GM12872 (cell line): Measurements from ENCODE around the gene KCNT1.

ENCODE experiments used
- TF ChIP-seq, protein P1 (sequence below): IDR thresholded peaks from 3 replicates; pipeline ENCODE4 v1.5.1; 2011; ENCODE audit warnings: low read depth, mild to moderate bottlenecking, low read length, moderate library complexity; ENCODE audit not compliant: insufficient read depth

Gene KCNT1

DNA sequence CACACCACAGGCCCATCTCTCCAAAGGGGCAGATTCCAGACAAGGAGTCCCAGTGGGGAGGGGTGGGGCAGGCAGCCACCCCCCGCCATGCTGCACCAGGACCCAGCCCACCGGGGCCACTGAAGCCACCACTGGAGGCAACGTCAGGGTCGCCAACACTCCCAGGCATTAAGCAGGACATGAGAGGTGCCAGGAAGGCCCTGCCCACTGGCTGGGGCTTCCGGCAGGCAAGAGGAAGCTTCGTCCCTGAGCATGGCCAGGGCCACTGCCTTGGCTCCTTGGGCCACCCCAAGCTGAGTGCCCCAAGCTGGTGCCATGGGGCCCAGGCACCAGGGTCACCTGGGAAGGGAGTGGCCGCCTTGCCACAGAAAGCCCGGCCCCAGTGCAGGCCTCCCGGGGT lies 17.5 kb downstream of the KCNT1 start:
- TF ChIP-seq, protein P1, sequence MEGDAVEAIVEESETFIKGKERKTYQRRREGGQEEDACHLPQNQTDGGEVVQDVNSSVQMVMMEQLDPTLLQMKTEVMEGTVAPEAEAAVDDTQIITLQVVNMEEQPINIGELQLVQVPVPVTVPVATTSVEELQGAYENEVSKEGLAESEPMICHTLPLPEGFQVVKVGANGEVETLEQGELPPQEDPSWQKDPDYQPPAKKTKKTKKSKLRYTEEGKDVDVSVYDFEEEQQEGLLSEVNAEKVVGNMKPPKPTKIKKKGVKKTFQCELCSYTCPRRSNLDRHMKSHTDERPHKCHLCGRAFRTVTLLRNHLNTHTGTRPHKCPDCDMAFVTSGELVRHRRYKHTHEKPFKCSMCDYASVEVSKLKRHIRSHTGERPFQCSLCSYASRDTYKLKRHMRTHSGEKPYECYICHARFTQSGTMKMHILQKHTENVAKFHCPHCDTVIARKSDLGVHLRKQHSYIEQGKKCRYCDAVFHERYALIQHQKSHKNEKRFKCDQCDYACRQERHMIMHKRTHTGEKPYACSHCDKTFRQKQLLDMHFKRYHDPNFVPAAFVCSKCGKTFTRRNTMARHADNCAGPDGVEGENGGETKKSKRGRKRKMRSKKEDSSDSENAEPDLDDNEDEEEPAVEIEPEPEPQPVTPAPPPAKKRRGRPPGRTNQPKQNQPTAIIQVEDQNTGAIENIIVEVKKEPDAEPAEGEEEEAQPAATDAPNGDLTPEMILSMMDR = no peak

DNA sequence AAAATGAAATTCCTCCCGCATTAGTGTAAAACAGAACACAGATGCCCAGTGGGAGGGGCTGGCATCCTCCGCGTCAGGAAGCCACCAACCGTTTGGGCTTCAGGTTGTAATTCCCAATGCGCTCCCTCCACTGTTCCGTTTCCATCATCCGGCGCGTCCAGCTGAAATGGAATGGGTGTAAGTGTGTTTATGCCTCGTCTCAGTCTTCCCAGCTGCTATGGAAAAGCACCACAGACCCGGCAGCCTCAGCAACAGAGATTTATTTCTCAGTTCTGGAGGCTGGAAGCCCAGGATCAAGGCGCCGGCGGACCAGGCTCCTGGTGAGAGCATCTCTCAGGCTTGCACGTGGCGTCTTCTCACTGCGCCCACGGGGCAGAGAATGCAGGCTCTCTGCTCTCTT lies 20.4 kb downstream of the KCNT1 start:
- TF ChIP-seq, protein P1 = no peak

DNA sequence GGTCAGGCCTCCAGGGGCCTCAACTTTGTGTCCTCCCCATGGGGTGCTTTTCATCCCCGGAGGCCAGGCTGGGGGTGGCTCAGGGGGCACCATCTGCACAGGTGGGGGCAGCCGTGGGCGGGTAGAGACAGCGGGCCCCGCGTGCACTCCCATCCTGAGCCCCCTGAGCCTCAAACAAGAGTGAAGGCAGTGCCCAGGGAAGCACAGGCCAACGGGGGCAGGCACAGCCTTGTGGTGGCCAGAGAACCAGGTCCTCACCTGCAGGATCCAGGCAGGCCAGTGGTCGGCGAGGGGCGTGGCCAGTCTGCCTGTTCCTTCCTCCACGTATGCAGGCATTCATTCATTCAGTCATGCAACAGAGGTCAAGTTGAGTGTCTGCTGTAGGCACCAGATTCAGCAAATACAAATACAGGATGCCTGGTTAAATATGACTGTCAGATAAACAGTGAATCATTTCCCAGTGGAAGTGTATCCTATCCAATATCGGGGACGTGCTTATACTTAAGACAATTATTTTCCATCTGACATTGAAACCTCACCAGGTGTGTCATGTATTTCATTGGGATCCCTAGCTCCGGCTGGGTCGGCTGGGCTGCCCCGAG lies 22.3 kb downstream of the KCNT1 start:
- TF ChIP-seq, protein P1 = no peak

DNA sequence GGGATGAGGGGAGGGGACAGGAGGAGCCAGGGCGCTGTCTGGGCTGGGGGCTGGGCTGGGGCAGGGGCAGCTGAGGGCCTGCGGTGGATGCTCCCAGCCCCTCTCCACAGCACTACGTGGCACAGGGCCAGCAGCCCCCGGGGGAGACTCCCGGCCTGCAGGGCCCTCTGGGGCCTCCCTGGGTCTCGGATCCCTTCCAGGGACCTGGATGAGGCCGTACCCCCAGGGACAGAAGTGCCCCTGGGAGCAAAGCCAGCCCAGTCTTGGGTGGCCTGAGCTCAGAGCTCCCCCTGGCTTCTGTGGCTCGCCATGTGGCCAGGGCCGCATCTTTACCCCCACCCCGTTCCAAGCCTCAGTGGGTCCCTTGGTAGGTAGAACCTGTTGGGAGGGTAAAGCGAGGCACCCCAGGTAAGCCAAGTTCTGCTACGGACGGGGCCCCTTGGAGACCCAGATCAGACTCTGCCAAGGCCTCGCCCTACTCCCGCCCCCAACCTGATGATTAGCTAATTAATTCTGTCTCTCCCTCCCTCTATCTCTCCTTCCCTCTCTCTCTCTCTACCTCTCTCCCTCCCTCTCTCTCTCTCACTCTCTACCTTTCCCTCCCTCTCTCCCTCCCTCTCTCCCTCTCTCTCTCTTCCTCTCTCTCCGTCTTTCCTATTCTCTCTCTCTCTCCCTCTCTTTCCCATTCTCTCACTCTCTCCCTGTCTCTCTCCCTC lies 24.3 kb downstream of the KCNT1 start:
- TF ChIP-seq, protein P1 = no peak

DNA sequence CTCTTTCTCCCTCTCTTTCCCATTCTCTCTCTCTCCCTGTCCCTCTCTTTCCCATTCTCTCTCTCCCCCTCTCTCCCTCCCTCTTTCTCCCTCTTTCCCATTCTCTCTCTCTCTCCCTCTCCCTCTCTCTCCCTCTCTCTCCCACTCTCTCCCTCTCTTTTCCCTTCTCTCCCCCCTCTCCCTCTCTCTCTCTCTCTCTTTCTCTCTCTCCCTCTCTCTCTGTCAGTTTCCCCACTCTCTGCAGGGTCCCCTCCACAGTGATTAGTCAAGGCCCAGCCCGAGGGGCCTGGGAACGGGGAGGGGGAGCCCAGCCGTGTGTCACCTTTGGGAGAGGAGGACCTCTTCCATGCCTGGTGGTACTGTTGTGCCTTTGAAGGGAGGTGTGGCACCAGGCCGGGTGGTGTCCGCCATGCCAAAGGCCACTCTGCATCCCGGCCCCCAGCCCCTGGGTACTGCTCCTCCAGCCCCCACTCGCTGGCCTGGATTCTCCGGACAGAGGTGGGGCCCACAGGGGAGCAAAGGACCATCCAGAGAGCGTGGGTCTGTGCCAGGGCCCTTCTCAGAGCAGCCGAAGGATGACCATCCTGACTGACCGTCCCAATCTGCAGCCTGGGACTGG lies 25.4 kb downstream of the KCNT1 start:
- TF ChIP-seq, protein P1 = no peak

DNA sequence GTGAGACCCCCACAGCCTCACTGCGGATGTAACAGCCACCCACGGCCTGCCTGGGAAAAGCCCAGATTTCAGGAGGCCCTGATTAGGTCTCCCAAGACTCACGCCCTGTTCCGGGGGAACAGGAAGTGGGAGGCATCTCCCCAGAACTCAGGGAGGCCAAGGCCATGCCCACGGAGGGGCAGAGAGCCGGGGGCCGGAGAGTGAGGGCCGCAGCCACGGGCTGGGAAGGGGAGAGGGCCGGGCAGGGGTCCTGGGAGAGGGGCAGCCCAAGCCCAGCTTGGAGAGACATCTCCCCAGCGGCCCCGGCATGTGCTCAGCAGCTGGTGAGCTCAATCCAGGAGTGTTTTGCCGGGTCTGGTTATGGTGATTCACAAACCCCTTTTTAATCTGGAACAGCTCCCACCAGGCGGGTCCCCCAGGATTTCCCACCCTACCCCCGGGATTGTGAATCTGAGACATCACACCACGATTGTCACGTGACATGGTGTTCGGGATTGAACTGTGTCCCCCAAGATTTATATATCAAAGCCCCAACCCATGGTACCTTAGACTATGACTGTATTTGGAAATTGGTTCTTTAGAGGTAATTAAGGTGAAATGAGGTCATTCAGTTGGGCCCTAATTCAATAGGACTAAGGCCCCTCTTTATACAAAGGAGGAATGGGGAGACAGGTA lies 26.6 kb downstream of the KCNT1 start:
- TF ChIP-seq, protein P1 = no peak

DNA sequence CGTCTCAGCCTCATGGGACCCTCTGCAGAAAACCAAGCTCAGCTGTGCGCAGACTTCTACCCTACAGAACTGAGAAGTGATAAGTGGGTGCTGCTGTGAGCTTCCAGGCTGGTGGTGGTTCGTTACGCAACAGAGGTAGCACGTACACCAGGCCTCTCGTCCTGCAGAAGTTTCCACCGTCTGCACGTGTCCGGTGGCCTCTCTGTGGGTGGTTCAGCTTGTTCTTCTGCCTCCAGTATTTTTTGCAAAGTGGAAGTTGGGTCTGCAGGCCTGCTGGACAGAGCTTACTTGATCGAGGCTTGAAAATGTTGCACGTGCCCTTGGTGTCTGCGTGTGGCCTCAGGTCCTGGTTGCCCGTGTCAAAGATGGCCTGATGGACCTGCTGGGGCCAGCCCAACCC lies 27.5 kb downstream of the KCNT1 start:
- TF ChIP-seq, protein P1 = no peak
